ENCODE results near the gene PNP. TPM values are rescaled to one million over a fixed set of nuclear protein-coding genes. Genes with fewer than 3 reads are reported as not detected.

Gene PNP
- total and polyA plus RNA-seq, 10 of the 15 experiments (the other 5 are each of a cell fraction or from before 2014, with no cell fraction given): 103 to 215 (median 138) TPM

- no peak for TF ChIP-seq CEBPZ (IDR thresholded peaks at IDR 0.05; ENCODE audit: low read depth, low read length)
- TF ChIP-seq NR2C2 (IDR thresholded peaks at IDR 0.05; ENCODE audit: borderline replicate concordance, control insufficient read depth, insufficient read length, low read depth): no peak
- peak; percentile 84 for TF ChIP-seq MYC (IDR thresholded peaks at IDR 0.05; ENCODE audit: insufficient read depth, insufficient read length, insufficient replicate concordance, low read length, severe bottlenecking)
- TF ChIP-seq IKZF1 (conservative IDR thresholded peaks at IDR 0.05): peak; percentile 88
- peak; percentile 57; the same call in 1 of the 2 replicates for TF ChIP-seq RELB (IDR thresholded peaks at IDR 0.05; ENCODE audit: low read depth)
- no peak for TF ChIP-seq TCF3 (IDR thresholded peaks at IDR 0.05; ENCODE audit: borderline replicate concordance, insufficient read depth, low read depth, low read length)
- TF ChIP-seq HDGF (IDR thresholded peaks at IDR 0.05): peak; percentile 66
- peak; percentile 98 to 99 for TF ChIP-seq BHLHE40 (IDR thresholded peaks at IDR 0.05; ENCODE audit: borderline replicate concordance in 1 of 2, low read depth in 2 of 2, low read length in 1 of 2)
- no peak for TF ChIP-seq PAX8 (IDR thresholded peaks at IDR 0.05)
- TF ChIP-seq ASH2L (IDR thresholded peaks at IDR 0.05; ENCODE audit: borderline replicate concordance, low read depth): no peak
- TF ChIP-seq ZNF207 (IDR thresholded peaks at IDR 0.05; ENCODE audit: borderline replicate concordance): peak; percentile 54
- 0 out of 2 replicates have a peak, but pooled peaks have one; percentile 61 for TF ChIP-seq ZBTB4 (CRISPR knock-in tag; IDR thresholded peaks at IDR 0.05)
- TF ChIP-seq ZNF622 (IDR thresholded peaks at IDR 0.05): no peak
- TF ChIP-seq STAT3 (IDR thresholded peaks at IDR 0.05; ENCODE audit: low read depth, low read length): no peak
- TF ChIP-seq TCF7 (IDR thresholded peaks at IDR 0.05; ENCODE audit: borderline replicate concordance): no peak
- TF ChIP-seq JUNB (IDR thresholded peaks at IDR 0.05): no peak
- TF ChIP-seq ATF3 (IDR thresholded peaks at IDR 0.05; ENCODE audit: borderline replicate concordance, extremely low read depth, low read depth, low read length): peak; percentile 95
Measured at GRCh38 chr14:20461225-20462141, 7.7 kb upstream of the PNP start, which contains the start of gene PIP4P1 (continued).
